A549 (cell line): ENCODE results near the gene WBP2. TPM values are rescaled to one million over a fixed set of nuclear protein-coding genes. Genes with fewer than 3 reads are reported as not detected.
A peak's percentile ranks its signal among the peaks of the same experiment; 100 is the strongest.

Source experiments
- ATAC-seq, 2 experiments: fragments of 200-7000 bp in 1 of 2; fragments of >200 bp in 1 of 2; cut with Nextera tagmentation in 1 of 2; cut with Tn5 transposase in 1 of 2; 3 replicates each; pipeline versions ENCODE4 v1.8.0 to v1.9.1; 2018 to 2020; ENCODE audit warnings: mild to moderate bottlenecking in 1 of 2, moderate library complexity in 1 of 2
- CTCF ChIA-PET: fragments of 300-600 bp; sonication (Branson Sonifier 250); formaldehyde crosslinking; extraction: SDS; loops from one replicate; lab custom pipeline; 2021; ENCODE audit warnings: antibody characterized with exemption, inconsistent platforms; lab: Yijun Ruan, JAX
- POLR2A ChIA-PET: fragments of 350-600 bp; formaldehyde crosslinking; extraction: SDS; loops from one replicate; lab custom pipeline; 2021; ENCODE audit warnings: antibody characterized with exemption, inconsistent platforms; lab: Yijun Ruan, JAX
- DNase-seq, 2 experiments: peaks; one replicate each; pipeline versions ENCODE4 v3.0.0 to v3.0.0-alpha.2; 2011 to 2016; ENCODE audit warnings: low read depth in 1 of 2, low spot score in 1 of 2
- FAIRE-seq: peaks from 2 replicates; lab custom pipeline; 2011; peaks lifted over from hg19 to GRCh38; lab: Jason Lieb, UNC
- H3K27ac ChIP-seq, 2 experiments: fragments of >200 bp; sonication (Bioruptor Twin); formaldehyde crosslinking; 3 replicates each; pipeline ENCODE4 v1.5.1; 2016 to 2017
- H3K4me1 ChIP-seq: fragments of >200 bp; sonication (Bioruptor Twin); formaldehyde crosslinking; 3 replicates; pipeline ENCODE4 v1.6.1; 2016
- H3K4me2 ChIP-seq: fragments of >200 bp; sonication (Bioruptor Twin); formaldehyde crosslinking; 3 replicates; pipeline ENCODE4 v1.6.1; 2016
- H3K4me3 ChIP-seq: fragments of >200 bp; sonication (Bioruptor Twin); formaldehyde crosslinking; 3 replicates; pipeline ENCODE4 v1.5.1; 2016
- H3K9me3 ChIP-seq: fragments of >200 bp; sonication (Bioruptor Twin); formaldehyde crosslinking; 3 replicates; pipeline ENCODE4 v1.6.1; 2016
- BHLHE40 ChIP-seq: IDR thresholded peaks from 2 replicates; pipeline ENCODE4 v1.6.1; 2012; ENCODE audit warnings: low read depth, low read length, inconsistent platforms
- CEBPB ChIP-seq, 2 experiments: fragments of >200 bp in 1 of 2; sonication (Bioruptor Twin) in 1 of 2; formaldehyde crosslinking in 1 of 2; IDR thresholded peaks; 2 replicates each; pipeline ENCODE4 v1.6.1; 2012 to 2016
- EHMT2 ChIP-seq: fragments of 200-600 bp; sonication (generic); IDR thresholded peaks from 2 replicates; pipeline ENCODE4 v1.6.1; 2016; ENCODE audit warnings: antibody characterized with exemption, low read depth, mild to moderate bottlenecking, moderate library complexity
- EP300 ChIP-seq, 2 experiments: fragments of >200 bp; sonication (Bioruptor Twin); formaldehyde crosslinking; IDR thresholded peaks; 2 replicates in 1 of 2; 3 replicates in 1 of 2; pipeline ENCODE4 v1.6.1; 2016 to 2017
- ESRRA ChIP-seq: fragments of 150-350 bp; IDR thresholded peaks from 2 replicates; pipeline ENCODE4 v1.6.1; 2014; ENCODE audit warnings: mild to moderate bottlenecking, low read length, borderline replicate concordance
- FOSB ChIP-seq: fragments of 250-450 bp; sonication (Bioruptor Pico); IDR thresholded peaks from 2 replicates; pipeline ENCODE4 v1.5.0; 2020; ENCODE audit warnings: mild to moderate bottlenecking, moderate library complexity
- GATA3 ChIP-seq: IDR thresholded peaks from 2 replicates; pipeline ENCODE4 v1.6.1; 2012; ENCODE audit warnings: borderline replicate concordance
- HDAC2 ChIP-seq: fragments of 200-600 bp; sonication (generic); IDR thresholded peaks from 2 replicates; pipeline ENCODE4 v1.6.1; 2016
- HOXA7 ChIP-seq: fragments of 250-450 bp; sonication (Bioruptor Pico); IDR thresholded peaks from 2 replicates; pipeline ENCODE4 v1.5.0; 2020; ENCODE audit warnings: mild to moderate bottlenecking, moderate library complexity
- MAZ ChIP-seq: fragments of 150-350 bp; IDR thresholded peaks from 2 replicates; pipeline ENCODE4 v1.6.1; 2014; ENCODE audit warnings: antibody characterized with exemption, low read depth, low read length, borderline replicate concordance
- NPAS2 ChIP-seq: fragments of 250-450 bp; sonication (Bioruptor Pico); IDR thresholded peaks from 2 replicates; pipeline ENCODE4 v1.8.0; 2022; ENCODE audit warnings: mild to moderate bottlenecking, moderate library complexity, borderline replicate concordance
- POLR2AphosphoS2 ChIP-seq: conservative IDR thresholded peaks from 2 replicates; pipeline ENCODE4 v1.6.1; 2012; ENCODE audit warnings: low read length, improper control_type of control experiment, inconsistent platforms
- RNF2 ChIP-seq: fragments of 200-600 bp; sonication (generic); IDR thresholded peaks from 2 replicates; pipeline ENCODE4 v1.6.1; 2016; ENCODE audit warnings: low read depth, mild to moderate bottlenecking, antibody characterized with exemption, moderate library complexity, borderline replicate concordance
- SREBF2 ChIP-seq: fragments of 450-650 bp; IDR thresholded peaks from 2 replicates; pipeline ENCODE4 v1.6.1; 2014; ENCODE audit warnings: mild to moderate bottlenecking, moderate library complexity
- ZSCAN20 ChIP-seq: fragments of 250-450 bp; sonication (Bioruptor Pico); IDR thresholded peaks from 2 replicates; pipeline ENCODE4 v1.8.0; 2022; ENCODE audit warnings: mild to moderate bottlenecking, moderate library complexity
- WGBS: methylation state at CpG from one replicate; pipeline ENCODE4 v1.1.6; 2017; ENCODE audit errors: missing lambda C conversion rate; 5-methylcytosine and 5-hydroxymethylcytosine counted together
- polyA plus RNA-seq, 4 experiments: library from polyadenylated mRNA; depleted of rRNA in 3 of 4; stranded (reverse); fragments of >200 nt; fragmentation: RNase III in 1 of 4; extraction: RNeasy Plus Mini Kit Qiagen cat#74134 plus additional on column Dnase treatment in 1 of 4; gene quantifications; 2 replicates in 3 of 4; 3 replicates in 1 of 4; pipeline ENCODE4 v1.2.3, GENCODE V29; 2011 to 2017
- TF ChIP-seq, protein P1 (sequence below): IDR thresholded peaks from 2 replicates; pipeline ENCODE4 v1.6.1; 2012; ENCODE audit warnings: low read depth, borderline replicate concordance
- TF ChIP-seq, protein P2 (sequence below): fragments of >200 bp; sonication (Bioruptor Twin); formaldehyde crosslinking; IDR thresholded peaks from 3 replicates; pipeline ENCODE4 v1.6.1; 2016
- TF ChIP-seq, protein P3 (sequence below): fragments of 150-350 bp; IDR thresholded peaks from 2 replicates; pipeline ENCODE4 v1.6.1; 2014; ENCODE audit warnings: low read depth, mild to moderate bottlenecking, low read length

WBP2 gene
- polyA plus RNA-seq, 2 of the 4 experiments (the other 2 are of a cell fraction): 39.7 to 131 TPM

GRCh38 chr17:75847614-75848522 is 7.3 kb downstream of the WBP2 start:
- FAIRE-seq (no peak), DNase-seq (no peak), ATAC-seq (no peak)
- POLR2A ChIA-PET: interaction anchor here (1.2 to 4.4 kb wide), 3 partner anchors 7 to 83 kb away, joined by 3 to 23 read pairs (median 4); partner anchors contain the start of genes GALK1 and WBP2
- Histone ChIP-seq H3K4me3 (no peak overlapping the region), H3K9me3 (no peaks in the 10 kb centered on the region), H3K4me2 (no peak overlapping the region), H3K4me1 (peaks cover 43% of the 10 kb centered on the region), H3K27ac (no peak overlapping the region)
- CTCF ChIA-PET: interaction anchor here (0.6 to 37.0 kb wide), 31 partner anchors 8 to 637 kb away, joined by 3 to 691 read pairs (median 5); partner anchors contain the start of genes GALK1, MRPL38, SMIM5 and TRIM47
- WGBS: 81% methylated on average over 23 of the region's 25 CpGs
- TF ChIP-seq HDAC2: no peak
- no peak for TF ChIP-seq POLR2AphosphoS2
- TF ChIP-seq EP300 (IDR thresholded peaks at IDR 0.05): no peak
- no peak for TF ChIP-seq CEBPB (IDR thresholded peaks at IDR 0.05)

DNA sequence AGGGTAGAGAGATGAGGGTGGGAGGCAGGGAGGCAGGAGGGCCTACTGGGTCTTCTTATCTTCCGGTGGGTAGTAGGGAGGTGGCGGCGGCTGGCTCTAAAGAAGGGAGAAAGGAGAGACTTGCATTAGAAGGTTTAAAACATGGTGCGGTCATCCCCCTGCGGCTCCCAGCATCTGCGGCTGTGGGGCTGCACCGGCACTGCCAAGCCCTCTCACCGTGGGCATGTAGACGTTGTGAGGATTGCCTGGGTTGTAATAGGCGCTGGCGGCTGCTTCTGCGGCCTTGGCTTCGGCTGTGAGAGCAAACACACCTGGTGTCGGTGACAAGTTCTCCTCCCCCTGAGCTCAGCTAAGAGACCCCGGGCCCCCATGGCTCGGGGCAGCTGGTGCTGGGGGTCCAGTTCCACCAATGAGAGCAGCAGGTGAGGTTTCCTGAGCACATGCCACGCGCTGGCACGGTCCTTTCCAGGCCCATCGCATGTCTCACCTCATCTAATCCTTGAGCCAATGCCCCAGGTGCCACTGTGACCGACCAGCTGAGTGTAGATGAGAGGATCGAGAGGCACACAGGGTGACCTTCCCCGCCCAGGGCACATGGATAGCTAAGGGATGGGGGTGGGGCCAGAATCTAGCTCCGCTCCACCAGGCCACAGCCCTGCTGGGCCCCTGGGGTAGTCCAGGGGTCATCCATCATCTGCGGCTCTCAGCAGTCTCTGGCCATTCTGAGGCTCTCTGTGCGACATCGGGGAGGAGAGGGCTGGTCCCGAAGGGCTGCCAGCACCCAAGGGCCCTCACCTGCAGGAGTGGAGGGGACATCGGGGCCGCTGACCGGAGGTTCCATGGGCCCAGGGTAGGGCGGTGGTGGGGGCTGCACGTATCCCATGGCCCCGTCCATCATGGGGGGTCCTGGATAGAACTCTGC is 8.2 kb downstream of the WBP2 start:
- no peak for ATAC-seq
- Histone ChIP-seq H3K27ac (peak overlapping the region in 1 of 2 experiments; percentile 89; a peak in 3 of 6 replicates), H3K4me2 (peak overlapping the region; percentile 60; the same call in 2 of the 3 replicates)
- CTCF ChIA-PET: interaction anchor here (0.6 to 37.0 kb wide), 27 partner anchors 9 to 339 kb away, joined by 3 to 691 read pairs (median 7); partner anchors contain the start of genes GALK1, MRPL38, SMIM5 and TRIM47
- no peak for FAIRE-seq
- 90% methylated on average over 32 of the region's 34 CpGs for WGBS
- TF ChIP-seq GATA3 (no peak), ZSCAN20 (CRISPR knock-in tag) (no peak), BHLHE40 (no peak), SREBF2 (no peak), RNF2 (no peak), MAZ (no peak), EHMT2 (no peak), HOXA7 (CRISPR knock-in tag) (no peak), FOSB (CRISPR knock-in tag) (no peak), ESRRA (no peak), EP300 (IDR thresholded peaks at IDR 0.05) (no peak), NPAS2 (no peak)
- TF ChIP-seq, protein P1, sequence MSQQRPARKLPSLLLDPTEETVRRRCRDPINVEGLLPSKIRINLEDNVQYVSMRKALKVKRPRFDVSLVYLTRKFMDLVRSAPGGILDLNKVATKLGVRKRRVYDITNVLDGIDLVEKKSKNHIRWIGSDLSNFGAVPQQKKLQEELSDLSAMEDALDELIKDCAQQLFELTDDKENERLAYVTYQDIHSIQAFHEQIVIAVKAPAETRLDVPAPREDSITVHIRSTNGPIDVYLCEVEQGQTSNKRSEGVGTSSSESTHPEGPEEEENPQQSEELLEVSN: no peak
- TF ChIP-seq, protein P2, sequence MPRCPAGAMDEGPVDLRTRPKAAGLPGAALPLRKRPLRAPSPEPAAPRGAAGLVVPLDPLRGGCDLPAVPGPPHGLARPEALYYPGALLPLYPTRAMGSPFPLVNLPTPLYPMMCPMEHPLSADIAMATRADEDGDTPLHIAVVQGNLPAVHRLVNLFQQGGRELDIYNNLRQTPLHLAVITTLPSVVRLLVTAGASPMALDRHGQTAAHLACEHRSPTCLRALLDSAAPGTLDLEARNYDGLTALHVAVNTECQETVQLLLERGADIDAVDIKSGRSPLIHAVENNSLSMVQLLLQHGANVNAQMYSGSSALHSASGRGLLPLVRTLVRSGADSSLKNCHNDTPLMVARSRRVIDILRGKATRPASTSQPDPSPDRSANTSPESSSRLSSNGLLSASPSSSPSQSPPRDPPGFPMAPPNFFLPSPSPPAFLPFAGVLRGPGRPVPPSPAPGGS: no peak
- TF ChIP-seq, protein P3, sequence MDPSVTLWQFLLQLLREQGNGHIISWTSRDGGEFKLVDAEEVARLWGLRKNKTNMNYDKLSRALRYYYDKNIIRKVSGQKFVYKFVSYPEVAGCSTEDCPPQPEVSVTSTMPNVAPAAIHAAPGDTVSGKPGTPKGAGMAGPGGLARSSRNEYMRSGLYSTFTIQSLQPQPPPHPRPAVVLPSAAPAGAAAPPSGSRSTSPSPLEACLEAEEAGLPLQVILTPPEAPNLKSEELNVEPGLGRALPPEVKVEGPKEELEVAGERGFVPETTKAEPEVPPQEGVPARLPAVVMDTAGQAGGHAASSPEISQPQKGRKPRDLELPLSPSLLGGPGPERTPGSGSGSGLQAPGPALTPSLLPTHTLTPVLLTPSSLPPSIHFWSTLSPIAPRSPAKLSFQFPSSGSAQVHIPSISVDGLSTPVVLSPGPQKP: no peak
- TF ChIP-seq, all 56 proteins: peak for 0
- POLR2A ChIA-PET: interaction anchor here (1.2 to 4.4 kb wide), 3 partner anchors 8 to 82 kb away, joined by 3 to 23 read pairs (median 4); partner anchors contain the start of genes GALK1 and WBP2
- Histone ChIP-seq H3K9me3 (no peaks in the 10 kb centered on the region), H3K4me1 (peaks cover 43% of the 10 kb centered on the region), H3K4me3 (no peak overlapping the region)
- no peak for DNase-seq
